HG02943 (cell line): Measurements from ENCODE around the gene LZTFL1.
A peak's percentile ranks its signal among the peaks of the same experiment; 100 is the strongest.

ENCODE experiments used
- ATAC-seq: cut with Tn5 transposase; IDR thresholded peaks from one replicate; pipeline ENCODE4 v1.9.1; 2021; ENCODE audit warnings: mild to moderate bottlenecking, low read depth, moderate library complexity; ENCODE audit not compliant: unreplicated experiment

Gene LZTFL1

GRCh38 chr3:45841757-45842491 lies at the start of gene LZTFL1:
TSS of gene LZTFL1 (minus strand) at chr3:45842119. CDS start at chr3:45841991, 128 bp downstream.
- peak; percentile 90 for ATAC-seq

- no peak for ATAC-seq
Measured at GRCh38 chr3:45890405-45890804, 48.5 kb upstream of the LZTFL1 start.

GRCh38 chr3:45889337-45889736 lies 47.4 kb upstream of the LZTFL1 start:
- no peak for ATAC-seq

GRCh38 chr3:45887759-45888511 lies 46.0 kb upstream of the LZTFL1 start:
- no peak for ATAC-seq

- ATAC-seq = no peak
Measured at GRCh38 chr3:45887285-45887684, 45.4 kb upstream of the LZTFL1 start.

- no peak for ATAC-seq
Measured at GRCh38 chr3:45885979-45886705, 44.2 kb upstream of the LZTFL1 start, which contains the start of gene CCR9. TSS of gene CCR9 (plus strand) at chr3:45886543. CDS start at chr3:45894934, 8,391 bp downstream.

- no peak for ATAC-seq
Measured at GRCh38 chr3:45884368-45885201, 42.7 kb upstream of the LZTFL1 start.

- no peak for ATAC-seq
Measured at GRCh38 chr3:45881078-45882022, 39.4 kb upstream of the LZTFL1 start.

GRCh38 chr3:45880725-45881077 lies 38.8 kb upstream of the LZTFL1 start:
- no peak for ATAC-seq

- no peak for ATAC-seq
Measured at GRCh38 chr3:45878124-45878523, 36.2 kb upstream of the LZTFL1 start.

- ATAC-seq = no peak
Measured at GRCh38 chr3:45874677-45875346, 32.9 kb upstream of the LZTFL1 start.

- ATAC-seq = no peak
Measured at GRCh38 chr3:45873638-45874037, 31.7 kb upstream of the LZTFL1 start.

GRCh38 chr3:45873036-45873435 lies 31.1 kb upstream of the LZTFL1 start:
- ATAC-seq = no peak

GRCh38 chr3:45872569-45872968 lies 30.6 kb upstream of the LZTFL1 start:
- ATAC-seq = no peak

GRCh38 chr3:45871780-45872179 lies 29.9 kb upstream of the LZTFL1 start:
- no peak for ATAC-seq

GRCh38 chr3:45870099-45870498 lies 28.2 kb upstream of the LZTFL1 start:
- no peak for ATAC-seq

GRCh38 chr3:45869638-45870037 lies 27.7 kb upstream of the LZTFL1 start:
- no peak for ATAC-seq

GRCh38 chr3:45868650-45869049 lies 26.7 kb upstream of the LZTFL1 start:
- no peak for ATAC-seq

- no peak for ATAC-seq
Measured at GRCh38 chr3:45868213-45868612, 26.3 kb upstream of the LZTFL1 start.
